SU-DHL-6 (cell line): Measurements from ENCODE around the gene KDM7A.

Source experiments
- H2AFZ ChIP-seq: fragments of 200-600 bp; sonication (generic); 2 replicates; pipeline ENCODE4 v1.6.1; 2014; ENCODE audit warnings: low read depth, mild to moderate bottlenecking, moderate library complexity, mixed read lengths, antibody characterized with exemption, low read length; ENCODE audit not compliant: severe bottlenecking
- H3F3A ChIP-seq: fragments of 200-600 bp; shearing (Covaris generic); 2 replicates; pipeline ENCODE4 v1.6.0; 2016; ENCODE audit warnings: antibody characterized with exemption, mild to moderate bottlenecking; ENCODE audit not compliant: insufficient read depth
- H3K27ac ChIP-seq: fragments of 200-600 bp; sonication (generic); 2 replicates; pipeline ENCODE4 v1.5.1; 2016; ENCODE audit warnings: low read depth, mild to moderate bottlenecking, low read length, moderate library complexity, mixed read lengths
- H3K27me3 ChIP-seq: fragments of 200-600 bp; sonication (generic), shearing (Covaris generic); 2 replicates; pipeline ENCODE4 v1.6.0; 2014; ENCODE audit warnings: mild to moderate bottlenecking, low read length
- H3K36me3 ChIP-seq: fragments of 200-600 bp; sonication (generic); 2 replicates; pipeline ENCODE4 v1.6.1; 2014; ENCODE audit warnings: mild to moderate bottlenecking, low read length, mixed read lengths
- H3K4me2 ChIP-seq: fragments of 300-600, 200-600 bp; shearing (Covaris generic), sonication (generic); 2 replicates; pipeline ENCODE4 v1.6.0; 2014; ENCODE audit warnings: low read length, low read depth, mild to moderate bottlenecking; ENCODE audit not compliant: poor library complexity, severe bottlenecking
- H3K4me3 ChIP-seq: fragments of 200-600 bp; sonication (generic); 2 replicates; pipeline ENCODE4 v1.5.1; 2014; ENCODE audit warnings: antibody characterized with exemption, low read length, mild to moderate bottlenecking, mixed read lengths; ENCODE audit not compliant: insufficient read depth, poor library complexity, severe bottlenecking
- H3K79me2 ChIP-seq: fragments of 200-600 bp; sonication (generic); 2 replicates; pipeline ENCODE4 v1.6.1; 2014; ENCODE audit warnings: mild to moderate bottlenecking, low read length, moderate library complexity; ENCODE audit not compliant: insufficient read depth
- H3K9ac ChIP-seq: fragments of 200-600 bp; sonication (generic); 2 replicates; pipeline ENCODE4 v1.7.0; 2014; ENCODE audit warnings: mild to moderate bottlenecking, low read length
- H3K9me2 ChIP-seq: fragments of 200-600 bp; sonication (generic); replicated peaks from 2 replicates; pipeline ENCODE4 v1.6.1; 2014; ENCODE audit warnings: low read length; ENCODE audit not compliant: insufficient read depth
- H3K9me3 ChIP-seq: fragments of 200-600 bp; sonication (generic); 2 replicates; pipeline ENCODE4 v1.6.1; 2014; ENCODE audit warnings: low read length, mixed read lengths; ENCODE audit not compliant: insufficient read depth
- H4K20me1 ChIP-seq: fragments of 200-600 bp; sonication (generic); 2 replicates; pipeline ENCODE4 v1.6.1; 2014; ENCODE audit warnings: low read depth, mild to moderate bottlenecking, antibody characterized with exemption, low read length, moderate library complexity, mixed read lengths
- CTCF ChIP-seq: fragments of 200-600 bp; sonication (generic); IDR thresholded peaks from one replicate; pipeline ENCODE4 v1.5.1; 2017; ENCODE audit warnings: antibody characterized with exemption, mild to moderate bottlenecking, low read length, moderate library complexity; ENCODE audit not compliant: insufficient read depth, poor library complexity, severe bottlenecking
- EZH2phosphoT487 ChIP-seq: fragments of 200-600 bp; sonication (generic), shearing (Covaris generic); conservative IDR thresholded peaks from 2 replicates; pipeline ENCODE4 v1.6.1; 2018; ENCODE audit warnings: mild to moderate bottlenecking, antibody characterized with exemption, low read length, moderate library complexity, mixed read lengths

KDM7A gene

GRCh38 chr7:140195859-140196258, 19.1 kb upstream of the KDM7A start:
- H3K9ac ChIP-seq = no peak overlapping the region
- H3K9me3 ChIP-seq = no peaks in the 10 kb centered on the region
- no peaks in the 10 kb centered on the region for H3K27me3 ChIP-seq
- no peak overlapping the region for H2AFZ ChIP-seq
- H4K20me1 ChIP-seq = no peaks in the 10 kb centered on the region
- no peaks in the 10 kb centered on the region for H3K79me2 ChIP-seq
- H3K9me2 ChIP-seq = no peaks in the 10 kb centered on the region
- no peak overlapping the region for H3K4me3 ChIP-seq
- TF ChIP-seq EZH2phosphoT487 (no peak), CTCF (no peak)
- no peaks in the 10 kb centered on the region for H3K36me3 ChIP-seq
- no peaks in the 10 kb centered on the region for H3F3A ChIP-seq
- no peak overlapping the region for H3K4me2 ChIP-seq
- no peak overlapping the region for H3K27ac ChIP-seq

- Histone ChIP-seq H3K27me3 (no peaks in the 10 kb centered on the region), H3K4me3 (no peak overlapping the region), H3F3A (no peaks in the 10 kb centered on the region), H3K36me3 (no peaks in the 10 kb centered on the region), H3K9me3 (no peaks in the 10 kb centered on the region), H2AFZ (no peak overlapping the region), H3K9ac (no peak overlapping the region), H4K20me1 (no peaks in the 10 kb centered on the region), H3K27ac (no peak overlapping the region), H3K4me2 (no peak overlapping the region), H3K9me2 (no peaks in the 10 kb centered on the region), H3K79me2 (no peaks in the 10 kb centered on the region)
- TF ChIP-seq EZH2phosphoT487 (no peak), CTCF (no peak)
These were observed 15.8 kb upstream of the KDM7A start for GRCh38 chr7:140192620-140193019.

- no peak overlapping the region for H3K4me2 ChIP-seq
- H3K9ac ChIP-seq = no peak overlapping the region
- no peaks in the 10 kb centered on the region for H4K20me1 ChIP-seq
- no peaks in the 10 kb centered on the region for H3K36me3 ChIP-seq
- H3K4me3 ChIP-seq = no peak overlapping the region
- no peak overlapping the region for H2AFZ ChIP-seq
- H3K27me3 ChIP-seq = no peaks in the 10 kb centered on the region
- TF ChIP-seq CTCF = no peak
- TF ChIP-seq EZH2phosphoT487 = no peak
- H3K79me2 ChIP-seq = no peaks in the 10 kb centered on the region
- H3K9me3 ChIP-seq = no peaks in the 10 kb centered on the region
- no peaks in the 10 kb centered on the region for H3K9me2 ChIP-seq
- no peaks in the 10 kb centered on the region for H3F3A ChIP-seq
- no peak overlapping the region for H3K27ac ChIP-seq
These were observed 15.4 kb upstream of the KDM7A start for GRCh38 chr7:140192176-140192575.

GRCh38 chr7:140190588-140190987, 13.8 kb upstream of the KDM7A start:
- H3K9ac ChIP-seq = no peak overlapping the region
- H3K27ac ChIP-seq = no peak overlapping the region
- H4K20me1 ChIP-seq = no peaks in the 10 kb centered on the region
- no peak overlapping the region for H3K4me3 ChIP-seq
- H3K4me2 ChIP-seq = no peak overlapping the region
- no peaks in the 10 kb centered on the region for H3K36me3 ChIP-seq
- no peaks in the 10 kb centered on the region for H3K9me3 ChIP-seq
- H3F3A ChIP-seq = no peaks in the 10 kb centered on the region
- TF ChIP-seq CTCF (no peak), EZH2phosphoT487 (no peak)
- no peaks in the 10 kb centered on the region for H3K79me2 ChIP-seq
- H2AFZ ChIP-seq = no peak overlapping the region
- H3K9me2 ChIP-seq = no peaks in the 10 kb centered on the region
- no peaks in the 10 kb centered on the region for H3K27me3 ChIP-seq
